Hippocampal formation (tissue), 2 donors: Measurements from ENCODE around the gene NEB.
"Not testable (repeated sequence)": the region's sequence is repeated elsewhere in the genome, so short reads cannot be mapped to it uniquely, and the experiment has no call there.

Experiments used
- DNase-seq, 2 donors: peaks; one replicate each; lab custom pipeline; 2025; lab: John Stamatoyannopoulos, UW

The NEB gene

GRCh38 chr2:151651274-151651673 is 83.0 kb downstream of the NEB start:
- no peak for DNase-seq

- DNase-seq: no peak
Observed at GRCh38 chr2:151650456-151650855, 83.8 kb downstream of the NEB start.

GRCh38 chr2:151649966-151650365 is 84.3 kb downstream of the NEB start:
- DNase-seq: no peak

- DNase-seq: no peak
Observed at GRCh38 chr2:151649400-151649799, 84.9 kb downstream of the NEB start.

- DNase-seq: not testable (repeated sequence)
Observed at GRCh38 chr2:151646512-151646911, 87.8 kb downstream of the NEB start.

GRCh38 chr2:151644580-151644979 is 89.7 kb downstream of the NEB start:
- DNase-seq: no peak

GRCh38 chr2:151641895-151642294 is 92.4 kb downstream of the NEB start:
- not testable (repeated sequence) for DNase-seq

- no peak for DNase-seq
Observed at GRCh38 chr2:151640087-151640486, 94.2 kb downstream of the NEB start.

- no peak for DNase-seq
Observed at GRCh38 chr2:151638990-151639389, 95.3 kb downstream of the NEB start.

- no peak for DNase-seq
Observed at GRCh38 chr2:151638191-151638933, 95.9 kb downstream of the NEB start.

GRCh38 chr2:151637271-151637781 is 97.0 kb downstream of the NEB start:
- DNase-seq: no peak

- DNase-seq: no peak
Observed at GRCh38 chr2:151634736-151635467, 99.4 kb downstream of the NEB start.

- peak in 1 of 2 donors; percentile 8 for DNase-seq
Observed at GRCh38 chr2:151632993-151633565, 101.2 kb downstream of the NEB start.

GRCh38 chr2:151630372-151630771 is 103.9 kb downstream of the NEB start:
- DNase-seq: no peak

- no peak for DNase-seq
Observed at GRCh38 chr2:151627353-151627752, 106.9 kb downstream of the NEB start.

- DNase-seq: no peak
Observed at GRCh38 chr2:151624271-151624670, 110.0 kb downstream of the NEB start.

GRCh38 chr2:151623631-151624030 is 110.6 kb downstream of the NEB start:
- no peak for DNase-seq

GRCh38 chr2:151620761-151621160 is 113.5 kb downstream of the NEB start:
- DNase-seq: no peak

- no peak for DNase-seq
Observed at GRCh38 chr2:151619337-151619989, 114.8 kb downstream of the NEB start.

- DNase-seq: no peak
Observed at GRCh38 chr2:151616760-151617339, 117.4 kb downstream of the NEB start.

GRCh38 chr2:151614606-151615306 is 119.5 kb downstream of the NEB start:
- DNase-seq: no peak
